GM12878 (cell line): ENCODE data around the gene ZNF672. TPM values are rescaled to one million over a fixed set of nuclear protein-coding genes. Genes with fewer than 3 reads are reported as not detected.

Experiments
- ATF7 ChIP-seq: fragments of 450-650 bp; IDR thresholded peaks from 2 replicates; pipeline ENCODE4 v1.6.1; 2016; ENCODE audit warnings: low read depth, mild to moderate bottlenecking
- BCL3 ChIP-seq: IDR thresholded peaks from 2 replicates; pipeline ENCODE4 v1.6.1; 2011; ENCODE audit warnings: borderline replicate concordance, low read depth, mild to moderate bottlenecking, moderate library complexity, low read length; ENCODE audit not compliant: insufficient read depth, poor library complexity, severe bottlenecking
- CBFB ChIP-seq: IDR thresholded peaks from 2 replicates; pipeline ENCODE4 v1.6.1; 2016; ENCODE audit warnings: antibody characterized with exemption, low read depth
- DPF2 ChIP-seq: fragments of 450-650 bp; IDR thresholded peaks from 2 replicates; pipeline ENCODE4 v1.6.1; 2017; ENCODE audit warnings: mild to moderate bottlenecking
- IKZF2 ChIP-seq, 2 experiments: fragments of 450-650 bp; IDR thresholded peaks; 2 replicates each; pipeline ENCODE4 v1.6.1; 2017; ENCODE audit warnings: mild to moderate bottlenecking in 2 of 2, moderate library complexity in 2 of 2
- NFXL1 ChIP-seq: fragments of 450-650 bp; IDR thresholded peaks from 2 replicates; pipeline ENCODE4 v1.6.1; 2017; ENCODE audit warnings: antibody characterized with exemption, mild to moderate bottlenecking, borderline replicate concordance
- NFYB ChIP-seq: IDR thresholded peaks from 2 replicates; pipeline ENCODE4 v1.6.1; 2011; ENCODE audit warnings: low read depth, mild to moderate bottlenecking, low read length, improper control_type of control experiment, moderate library complexity; ENCODE audit not compliant: insufficient read depth
- NR2C2 ChIP-seq: IDR thresholded peaks from 2 replicates; pipeline ENCODE4 v1.6.1; 2011; ENCODE audit warnings: borderline replicate concordance, low read depth; ENCODE audit not compliant: control insufficient read depth, insufficient read length
- POLR2AphosphoS5 ChIP-seq: IDR thresholded peaks from 2 replicates; pipeline ENCODE4 v1.6.1; 2011; ENCODE audit warnings: mild to moderate bottlenecking, low read length, inconsistent platforms
- PRDM15 ChIP-seq: fragments of 450-650 bp; formaldehyde crosslinking; IDR thresholded peaks from 2 replicates; pipeline ENCODE4 v1.4.0; 2020; ENCODE audit warnings: mild to moderate bottlenecking, moderate library complexity
- RB1 ChIP-seq: fragments of 450-650 bp; formaldehyde crosslinking; IDR thresholded peaks from 2 replicates; pipeline ENCODE4 v1.6.1; 2017; ENCODE audit warnings: mild to moderate bottlenecking, borderline replicate concordance
- ZBED1 ChIP-seq: IDR thresholded peaks from 2 replicates; pipeline ENCODE4 v1.6.1; 2016; ENCODE audit warnings: borderline replicate concordance
- ZNF384 ChIP-seq: IDR thresholded peaks from 2 replicates; pipeline ENCODE4 v1.6.1; 2012; ENCODE audit warnings: low read depth, mild to moderate bottlenecking, low read length, improper control_type of control experiment, borderline replicate concordance
- ZNF592 ChIP-seq: fragments of 450-650 bp; IDR thresholded peaks from 2 replicates; pipeline ENCODE4 v1.6.1; 2017; ENCODE audit warnings: mild to moderate bottlenecking, moderate library complexity
- ZNF687 ChIP-seq: fragments of 450-650 bp; IDR thresholded peaks from 2 replicates; pipeline ENCODE4 v1.6.1; 2017; ENCODE audit warnings: mild to moderate bottlenecking, moderate library complexity
- polyA plus RNA-seq, 11 experiments: library from polyadenylated mRNA; depleted of rRNA in 4 of 11; unstranded in 6 of 11; stranded (reverse) in 5 of 11; fragments of >200 nt; fragmentation: Nextera tagmentation in 4 of 11; fragmentation: Illumina TruSeq in 1 of 11; extraction: Ambion mirVana in 4 of 11; extraction: Trizol in 1 of 11; gene quantifications; 1 replicate in 1 of 11; 2 replicates in 10 of 11; pipeline versions ENCODE4 v1.2.1 to v1.2.3, GENCODE V29; 2011 to 2016; ENCODE audit warnings: inconsistent platforms in 2 of 11, missing spikeins in 2 of 11, low read depth in 1 of 11
- total RNA-seq, 4 experiments: library from RNA; depleted of rRNA in 3 of 4; stranded (reverse); fragments of >200 nt in 3 of 4; fragmentation: Illumina TruSeq in 1 of 4; extraction: Trizol in 1 of 4; gene quantifications; 2 replicates each; pipeline versions ENCODE4 v1.2.1 to v1.2.3, GENCODE V29; 2013 to 2021

The ZNF672 gene
- total and polyA plus RNA-seq, 10 of the 15 experiments (the other 5 are each of a cell fraction or from before 2014, with no cell fraction given), result 2.9 to 51.3 (median 39.8) TPM

GRCh38 chr1:248873409-248873992 is 35.5 kb downstream of the ZNF672 start (continued):
- TF ChIP-seq ZNF687, result 0 out of 2 replicates have a peak, but pooled peaks have one; percentile 26
- peak; percentile 60 for TF ChIP-seq BCL3
- no peak for TF ChIP-seq RB1
- no peak for TF ChIP-seq ZNF592
- no peak for TF ChIP-seq CBFB
- TF ChIP-seq NR2C2, result no peak
- TF ChIP-seq ATF7, result no peak
- TF ChIP-seq IKZF2 (IDR thresholded peaks at IDR 0.05), result no peak
- TF ChIP-seq PRDM15 (CRISPR knock-in tag), result no peak
- no peak for TF ChIP-seq NFXL1
- TF ChIP-seq ZNF384, result no peak
- 0 out of 2 replicates have a peak, but pooled peaks have one; percentile 12 for TF ChIP-seq DPF2
- peak; percentile 38; the same call in 1 of the 2 replicates for TF ChIP-seq POLR2AphosphoS5
- TF ChIP-seq NFYB, result no peak
- TF ChIP-seq ZBED1, result peak; percentile 50; the same call in 1 of the 2 replicates
